Common myeloid progenitor, CD34-positive (primary cell): ENCODE results near the gene TNNI2.
"Not testable (repeated sequence)": the region's sequence is repeated elsewhere in the genome, so short reads cannot be mapped to it uniquely, and the experiment has no call there.

Experiments
- CTCF ChIA-PET: fragments of 350-600 bp; sonication (Branson Sonifier 250); formaldehyde crosslinking; loops from one replicate; lab custom pipeline; 2021; ENCODE audit warnings: antibody characterized with exemption; lab: Charles Lee
- POLR2A ChIA-PET: fragments of 350-600 bp; sonication (Branson Sonifier 250); formaldehyde crosslinking; loops from one replicate; lab custom pipeline; 2021; ENCODE audit warnings: antibody characterized with exemption; lab: Charles Lee
- DNase-seq, 3 donors: peaks; one replicate each; pipeline versions ENCODE4 v3.0.0 to v3.0.0-alpha.2; 2013
- H3K27ac ChIP-seq, 2 experiments: 1 replicate in 1 of 2; 2 replicates in 1 of 2; pipeline ENCODE4 v1.7.0; 2013; ENCODE audit warnings: inconsistent platforms in 2 of 2, low read length in 2 of 2, mild to moderate bottlenecking in 2 of 2, low read depth in 1 of 2, moderate library complexity in 1 of 2; ENCODE audit not compliant: severe bottlenecking in 2 of 2, insufficient read depth in 1 of 2, poor library complexity in 1 of 2
- H3K27me3 ChIP-seq, 5 experiments: replicated peaks in 2 of 5; 1 replicate in 3 of 5; 2 replicates in 2 of 5; pipeline versions ENCODE4 v1.6.1 to v1.7.0; 2013; ENCODE audit warnings: low read length in 4 of 5, mild to moderate bottlenecking in 2 of 5, moderate library complexity in 2 of 5, inconsistent platforms in 1 of 5; ENCODE audit not compliant: insufficient read depth in 5 of 5, control insufficient read depth in 4 of 5
- H3K36me3 ChIP-seq, 4 experiments: 1 replicate in 2 of 4; 2 replicates in 2 of 4; pipeline versions ENCODE4 v1.6.1 to v1.7.0; 2013; ENCODE audit warnings: low read length in 3 of 4, control low read depth in 1 of 4, mild to moderate bottlenecking in 1 of 4; ENCODE audit not compliant: control insufficient read depth in 4 of 4, insufficient read depth in 4 of 4
- H3K4me1 ChIP-seq, 4 experiments: 1 replicate in 3 of 4; 2 replicates in 1 of 4; pipeline versions ENCODE4 v1.6.1 to v1.7.1; 2013; ENCODE audit warnings: low read length in 3 of 4, mild to moderate bottlenecking in 3 of 4, control low read depth in 1 of 4, inconsistent platforms in 1 of 4, moderate library complexity in 1 of 4; ENCODE audit not compliant: control insufficient read depth in 4 of 4, insufficient read depth in 4 of 4; ENCODE audit errors: control extremely low read depth in 1 of 4
- H3K4me3 ChIP-seq, 7 experiments: 1 replicate in 4 of 7; 2 replicates in 3 of 7; pipeline versions ENCODE4 v1.5.1 to v1.7.0; 2013; ENCODE audit warnings: mild to moderate bottlenecking in 7 of 7, low read length in 6 of 7, moderate library complexity in 6 of 7, inconsistent platforms in 2 of 7, low read depth in 2 of 7, control low read depth in 1 of 7; ENCODE audit not compliant: insufficient read depth in 4 of 7, control insufficient read depth in 1 of 7; ENCODE audit errors: extremely low read depth in 1 of 7
- H3K9me3 ChIP-seq, 5 experiments: 1 replicate in 4 of 5; 2 replicates in 1 of 5; pipeline versions ENCODE4 v1.6.1 to v1.7.1; 2013; ENCODE audit warnings: low read length in 4 of 5, mild to moderate bottlenecking in 2 of 5, inconsistent platforms in 1 of 5, low read depth in 1 of 5, moderate library complexity in 1 of 5; ENCODE audit not compliant: control insufficient read depth in 4 of 5, insufficient read depth in 2 of 5; ENCODE audit errors: control extremely low read depth in 1 of 5
- WGBS: methylation state at CpG from one replicate; pipeline ENCODE4 v1.1.5; 2013; ENCODE audit not compliant: insufficient coverage; 5-methylcytosine and 5-hydroxymethylcytosine counted together

Gene TNNI2

GRCh38 chr11:1803246-1803645 is 35.5 kb upstream of the TNNI2 start:
- Histone ChIP-seq H3K9me3 (no peaks in the 10 kb centered on the region), H3K27me3 (peaks cover 0 to 10% (median 2%) of the 10 kb centered on the region in 5 experiments), H3K36me3 (no peaks in the 10 kb centered on the region), H3K4me3 (no peak overlapping the region), H3K4me1 (no peaks in the 10 kb centered on the region), H3K27ac (no peak overlapping the region)
- ChIA-PET CTCF (interaction anchor here (0.8 to 0.9 kb wide), 2 partner anchors 109 to 110 kb away, joined by 3 read pairs; no protein-coding TSS in a partner anchor), POLR2A (no interaction called here)
- 96% methylated on average over 18 of the region's 20 CpGs for WGBS
- DNase-seq = no peak

DNA sequence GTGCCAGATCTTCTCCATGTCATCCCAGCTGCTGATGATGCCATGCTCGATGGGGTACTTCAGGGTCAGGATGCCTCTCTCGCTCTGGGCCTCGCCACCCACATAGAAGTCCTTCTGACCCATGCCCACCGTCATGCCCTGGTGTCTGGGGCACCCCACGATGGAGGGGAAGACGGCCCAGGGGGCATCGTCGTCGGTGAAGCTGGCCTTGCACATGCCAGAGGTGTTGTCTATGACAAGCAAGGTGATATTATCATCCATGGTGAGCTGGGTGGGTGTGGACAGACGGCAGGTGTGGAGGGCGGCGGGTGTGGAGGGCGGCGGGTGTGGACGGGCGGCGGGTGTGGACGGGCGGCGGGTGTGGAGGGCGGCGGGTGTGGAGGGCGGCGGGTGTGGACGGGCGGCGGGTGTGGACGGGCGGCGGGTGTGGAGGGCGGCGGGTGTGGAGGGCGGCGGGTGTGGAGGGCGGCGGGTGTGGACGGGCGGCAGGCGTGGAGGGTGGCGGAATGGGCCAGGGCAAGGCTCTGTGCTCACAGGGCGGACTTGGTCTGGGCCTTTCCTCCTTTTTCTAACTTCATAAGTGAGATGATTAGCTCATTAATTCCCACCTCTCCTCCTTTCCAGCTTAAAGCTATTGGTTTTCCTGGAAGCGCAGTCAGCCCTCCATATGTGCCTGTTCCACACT is 34.8 kb upstream of the TNNI2 start:
- H3K27me3 ChIP-seq = peaks cover 0 to 13% (median 4%) of the 10 kb centered on the region in 5 experiments
- H3K4me1 ChIP-seq, H3K27ac ChIP-seq, DNase-seq, H3K4me3 ChIP-seq, POLR2A ChIA-PET, H3K36me3 ChIP-seq, H3K9me3 ChIP-seq: not testable (repeated sequence)
- WGBS = 91% methylated on average over 6 of the region's 42 CpGs
- CTCF ChIA-PET = interaction anchor here (0.9 to 7.5 kb wide), 3 partner anchors 21 to 111 kb away, joined by 3 to 58 read pairs (median 5); no protein-coding TSS in a partner anchor

- Histone ChIP-seq H3K27me3 (peaks cover 0 to 19% (median 4%) of the 10 kb centered on the region in 5 experiments), H3K4me1 (peaks cover 0 to 2% (median 0%) of the 10 kb centered on the region in 4 experiments), H3K36me3 (no peaks in the 10 kb centered on the region), H3K27ac (no peak overlapping the region), H3K9me3 (peaks cover 0 to 2% (median 0%) of the 10 kb centered on the region in 5 experiments), H3K4me3 (no peak overlapping the region)
- ChIA-PET POLR2A (no interaction called here), CTCF (interaction anchor here (0.6 to 7.5 kb wide), 10 partner anchors 11 to 112 kb away, joined by 3 to 58 read pairs (median 4); no protein-coding TSS in a partner anchor)
- WGBS = 97% methylated on average over 14 of the region's 15 CpGs
- no peak for DNase-seq
These were observed 33.3 kb upstream of the TNNI2 start for GRCh38 chr11:1805525-1805924.

DNA sequence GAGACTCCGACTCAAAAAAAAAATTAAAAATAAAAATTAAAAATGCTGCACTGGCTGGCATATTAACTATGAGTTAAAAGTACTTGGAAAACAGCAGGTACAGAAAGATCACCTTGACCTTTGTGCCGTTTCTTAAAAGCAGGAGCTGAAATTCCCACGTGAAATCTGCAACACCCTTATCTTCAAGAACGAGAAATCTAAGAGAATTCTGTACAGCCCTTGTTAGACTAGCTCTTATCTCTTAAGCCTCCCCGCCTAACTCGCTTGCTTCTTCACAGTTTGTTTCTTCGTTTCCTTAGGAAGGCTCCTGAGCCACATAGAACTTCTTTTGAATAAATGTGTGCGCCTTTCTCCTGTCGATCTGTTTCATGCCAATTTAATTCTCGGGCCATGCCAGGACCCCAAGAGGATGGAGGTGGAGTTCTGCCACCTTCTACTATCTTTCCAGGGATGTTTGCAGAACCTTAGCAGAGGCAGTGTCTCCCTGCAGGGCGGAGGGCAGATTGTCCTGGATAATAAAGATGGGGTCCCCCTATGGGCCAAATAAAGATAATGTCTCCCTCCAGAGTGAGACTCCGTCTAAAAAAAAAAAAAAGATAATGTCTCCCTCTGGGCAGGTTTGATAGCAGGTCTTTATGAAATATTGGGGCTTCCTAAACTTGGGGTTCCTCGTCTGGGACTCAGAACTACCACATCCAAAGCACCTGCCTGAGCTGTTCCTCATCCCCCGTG is 31.4 kb upstream of the TNNI2 start:
- Histone ChIP-seq H3K4me1 (peaks cover 0 to 12% (median 4%) of the 10 kb centered on the region in 4 experiments), H3K27me3 (peaks cover 0 to 20% (median 4%) of the 10 kb centered on the region in 5 experiments), H3K4me3 (no peak overlapping the region), H3K36me3 (no peaks in the 10 kb centered on the region), H3K27ac (no peak overlapping the region), H3K9me3 (peaks cover 0 to 7% (median 4%) of the 10 kb centered on the region in 5 experiments)
- ChIA-PET CTCF (interaction anchor here (0.7 to 7.5 kb wide), 16 partner anchors 9 to 114 kb away, joined by 3 to 58 read pairs (median 4); no protein-coding TSS in a partner anchor), POLR2A (no interaction called here)
- peak; percentile 38 to 66 (median 61) for DNase-seq
- 69% methylated on average over 12 of the region's 14 CpGs for WGBS

- ChIA-PET POLR2A (no interaction called here), CTCF (interaction anchor here (1.5 to 7.5 kb wide), 3 partner anchors 20 to 118 kb away, joined by 3 to 58 read pairs (median 6); partner anchors contain the start of gene SYT8)
- peak in 2 of 3 donors; percentile 40 to 47 for DNase-seq
- peaks cover 0 to 12% (median 4%) of the 10 kb centered on the region in 4 experiments for H3K4me1 ChIP-seq
- H3K9me3 ChIP-seq = peaks cover 0 to 7% (median 4%) of the 10 kb centered on the region in 5 experiments
- no peaks in the 10 kb centered on the region for H3K36me3 ChIP-seq
- no peak overlapping the region for H3K27ac ChIP-seq
- H3K4me3 ChIP-seq = no peak overlapping the region
- WGBS = 56% methylated on average over 8 of the region's 10 CpGs
- H3K27me3 ChIP-seq = peaks cover 0 to 25% (median 1%) of the 10 kb centered on the region in 5 experiments
These were observed 28.0 kb upstream of the TNNI2 start for GRCh38 chr11:1810761-1811160.

GRCh38 chr11:1812274-1812673 is 26.5 kb upstream of the TNNI2 start:
- H3K4me3 ChIP-seq = no peak overlapping the region
- DNase-seq = no peak
- H3K9me3 ChIP-seq = peaks cover 0 to 8% (median 4%) of the 10 kb centered on the region in 5 experiments
- WGBS = 97% methylated on average over 5 of the region's 5 CpGs
- H3K4me1 ChIP-seq = peaks cover 0 to 12% (median 4%) of the 10 kb centered on the region in 4 experiments
- peaks cover 0 to 24% (median 2%) of the 10 kb centered on the region in 5 experiments for H3K27me3 ChIP-seq
- H3K36me3 ChIP-seq = no peaks in the 10 kb centered on the region
- CTCF ChIA-PET = interaction anchor here (0.8 to 1.0 kb wide), 2 partner anchors 111 to 119 kb away, joined by 3 read pairs; no protein-coding TSS in a partner anchor
- POLR2A ChIA-PET = no interaction called here
- H3K27ac ChIP-seq = no peak overlapping the region
